GM23248 (cell line): Measurements from ENCODE around the gene SOCS4. TPM values are rescaled to one million over a fixed set of nuclear protein-coding genes. Genes with fewer than 3 reads are reported as not detected.
A peak's percentile ranks its signal among the peaks of the same experiment; 100 is the strongest.

ENCODE experiments used
- DNase-seq: peaks from one replicate; pipeline ENCODE4 v3.0.0-alpha.2; 2015
- H2AFZ ChIP-seq: fragments of 200-600 bp; sonication (generic); 2 replicates; pipeline ENCODE4 v1.6.1; 2016; ENCODE audit warnings: antibody characterized with exemption
- H3F3A ChIP-seq: fragments of 200-600 bp; sonication (generic); 2 replicates; pipeline ENCODE4 v1.6.1; 2016; ENCODE audit warnings: mild to moderate bottlenecking, antibody characterized with exemption, mixed run types; ENCODE audit not compliant: insufficient read depth
- H3K27ac ChIP-seq: fragments of 200-600 bp; sonication (generic); 2 replicates; pipeline ENCODE4 v1.5.1; 2016; ENCODE audit warnings: mild to moderate bottlenecking
- H3K27me3 ChIP-seq: fragments of 200-600 bp; sonication (generic); replicated peaks from 2 replicates; pipeline ENCODE4 v1.6.1; 2016; ENCODE audit warnings: mild to moderate bottlenecking; ENCODE audit not compliant: insufficient read depth
- H3K36me3 ChIP-seq: fragments of 200-600 bp; sonication (generic); 2 replicates; pipeline ENCODE4 v1.6.1; 2016; ENCODE audit warnings: low read depth, mild to moderate bottlenecking
- H3K4me1 ChIP-seq: fragments of 200-600 bp; sonication (generic); 2 replicates; pipeline ENCODE4 v1.6.1; 2016; ENCODE audit warnings: mild to moderate bottlenecking; ENCODE audit not compliant: insufficient read depth
- H3K4me2 ChIP-seq: fragments of 200-600 bp; sonication (generic); one replicate; pipeline ENCODE4 v1.6.1; 2016; ENCODE audit warnings: mild to moderate bottlenecking; ENCODE audit not compliant: unreplicated experiment
- H3K4me3 ChIP-seq: fragments of 200-600 bp; sonication (generic); 2 replicates; pipeline ENCODE4 v1.5.1; 2016; ENCODE audit warnings: mild to moderate bottlenecking
- H3K79me2 ChIP-seq: fragments of 200-600 bp; sonication (generic); 2 replicates; pipeline ENCODE4 v1.6.1; 2016; ENCODE audit warnings: mild to moderate bottlenecking; ENCODE audit not compliant: insufficient read depth
- H3K9ac ChIP-seq: fragments of 200-600 bp; sonication (generic); 2 replicates; pipeline ENCODE4 v1.6.1; 2016; ENCODE audit warnings: mild to moderate bottlenecking
- H3K9me2 ChIP-seq: fragments of 200-600 bp; sonication (generic); 2 replicates; pipeline ENCODE4 v1.6.1; 2016; ENCODE audit warnings: mixed run types, mild to moderate bottlenecking, moderate library complexity; ENCODE audit not compliant: insufficient read depth
- H3K9me3 ChIP-seq: fragments of 200-600 bp; sonication (generic); one replicate; pipeline ENCODE4 v1.6.1; 2017; ENCODE audit warnings: low read depth
- H4K20me1 ChIP-seq: fragments of 200-600 bp; sonication (generic); 2 replicates; pipeline ENCODE4 v1.6.0; 2016; ENCODE audit not compliant: insufficient read depth
- EZH2 ChIP-seq: fragments of 200-600 bp; sonication (generic); IDR thresholded peaks from 2 replicates; pipeline ENCODE4 v1.6.1; 2018; ENCODE audit warnings: antibody characterized with exemption, mild to moderate bottlenecking; ENCODE audit not compliant: insufficient read depth, poor library complexity, severe bottlenecking
- EZH2phosphoT487 ChIP-seq: fragments of 200-600 bp; sonication (generic); IDR thresholded peaks from 2 replicates; pipeline ENCODE4 v1.6.1; 2018; ENCODE audit warnings: antibody characterized with exemption, moderate library complexity, mild to moderate bottlenecking, low read depth; ENCODE audit not compliant: insufficient read depth
- WGBS, 2 experiments: methylation state at CpG; one replicate each; pipeline ENCODE4 v1.1.6; 2015 to 2017; ENCODE audit warnings: low lambda C conversion rate in 2 of 2, low coverage in 1 of 2; ENCODE audit errors: missing lambda C conversion rate in 2 of 2; 5-methylcytosine and 5-hydroxymethylcytosine counted together
- in situ Hi-C: fragments of 300-500 bp; cut with MboI; formaldehyde crosslinking; loops from 2 replicates; pipeline ENCODE4 v1.15.0; 2020
- polyA plus RNA-seq: library from polyadenylated mRNA; unstranded; fragments of >200 nt; fragmentation: Nextera tagmentation; extraction: Ambion mirVana; gene quantifications from 2 replicates; pipeline ENCODE4 v1.2.1, GENCODE V29; 2016
- total RNA-seq: library from RNA; depleted of rRNA; stranded (reverse); fragments of >200 nt; shearing (Covaris generic); gene quantifications from 2 replicates; pipeline ENCODE4 v1.2.3, GENCODE V29; 2014

SOCS4 gene
- total and polyA plus RNA-seq, 2 experiments from 2014 or later: 7.7 to 15.7 TPM

DNA sequence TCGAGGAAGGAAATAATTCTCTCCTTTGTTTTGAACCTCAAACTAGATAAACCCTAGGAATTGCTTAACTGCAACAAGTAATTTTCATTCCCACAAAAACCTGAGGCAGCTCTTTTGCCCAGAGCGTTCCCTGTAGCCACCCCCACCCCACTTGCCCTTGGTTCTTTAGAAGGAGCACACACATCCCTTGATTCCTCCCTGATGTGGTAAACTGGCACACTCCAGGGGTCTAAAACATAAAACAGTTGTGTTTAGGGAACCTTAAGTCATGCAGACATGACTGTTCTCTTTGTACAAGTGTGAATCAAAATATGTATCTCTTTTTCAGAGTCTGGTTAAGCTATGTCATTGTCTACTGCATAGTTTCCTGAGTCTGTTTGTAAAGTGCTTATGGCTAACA, 38.4 kb downstream of the SOCS4 start:
- DNase-seq: no peak
- H4K20me1 ChIP-seq: peaks cover 10% of the 10 kb centered on the region; the same call in 1 of the 2 replicates
- WGBS, 2 experiments: 63 to 79% methylated on average over 2 of the region's 2 CpGs

GRCh38 chr14:55066223-55066622, 39.2 kb downstream of the SOCS4 start:
- in situ Hi-C loops: no loop called here
- Histone ChIP-seq H2AFZ (no peak overlapping the region), H3K4me2 (no peak overlapping the region), H3K79me2 (peaks cover 64% of the 10 kb centered on the region), H3K27me3 (no peaks in the 10 kb centered on the region), H3K9me3 (no peaks in the 10 kb centered on the region), H3K27ac (no peak overlapping the region), H3K4me3 (no peak overlapping the region), H3K9ac (no peak overlapping the region), H4K20me1 (peaks cover 10% of the 10 kb centered on the region; the same call in 1 of the 2 replicates), H3F3A (peaks cover 72% of the 10 kb centered on the region), H3K9me2 (no peaks in the 10 kb centered on the region), H3K36me3 (peaks cover 52% of the 10 kb centered on the region), H3K4me1 (peaks cover under 1% of the 10 kb centered on the region)
- 100% methylated on average over 1 of the region's 1 CpG for WGBS, 2 experiments
- no peak for TF ChIP-seq EZH2
- TF ChIP-seq EZH2phosphoT487: no peak
- DNase-seq: no peak

More for the DNA sequence above, 38.4 kb downstream of the SOCS4 start:
- peaks cover 56% of the 10 kb centered on the region for H3K36me3 ChIP-seq
- no peak overlapping the region for H3K27ac ChIP-seq
- H3K9ac ChIP-seq: no peak overlapping the region
- no peak overlapping the region for H2AFZ ChIP-seq
- H3K9me3 ChIP-seq: no peaks in the 10 kb centered on the region
- H3K4me1 ChIP-seq: no peaks in the 10 kb centered on the region
- H3K27me3 ChIP-seq: no peaks in the 10 kb centered on the region
- no peak overlapping the region for H3K4me2 ChIP-seq
- in situ Hi-C loops: no loop called here
- no peaks in the 10 kb centered on the region for H3K9me2 ChIP-seq
- H3K4me3 ChIP-seq: no peak overlapping the region
- peaks cover 72% of the 10 kb centered on the region for H3K79me2 ChIP-seq
- H3F3A ChIP-seq: peaks cover 64% of the 10 kb centered on the region
- TF ChIP-seq EZH2 (no peak), EZH2phosphoT487 (no peak)

DNA sequence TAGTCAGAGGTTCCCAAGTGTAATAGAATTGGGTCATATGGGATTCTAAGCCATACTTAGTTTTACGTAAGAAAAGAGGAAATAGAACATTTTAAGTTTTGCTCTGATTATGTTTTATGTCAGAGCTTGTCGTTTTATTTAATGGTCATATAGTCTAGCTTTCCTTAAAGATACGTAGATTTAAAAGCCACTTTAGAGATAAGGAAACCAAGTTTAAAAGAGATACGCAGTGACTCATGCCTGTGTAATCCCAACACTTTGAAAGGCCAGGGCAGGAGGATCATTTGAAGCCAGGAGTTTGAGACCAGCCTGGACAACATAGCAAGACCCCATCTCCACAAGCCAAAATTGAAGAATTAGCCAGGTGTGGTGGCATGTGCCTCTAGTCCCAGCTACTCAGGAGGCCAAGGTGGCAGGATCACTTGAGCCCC, 44.0 kb downstream of the SOCS4 start:
- 73 to 87% methylated on average over 4 of the region's 4 CpGs for WGBS, 2 experiments
- Histone ChIP-seq H3K36me3 (peaks cover 14% of the 10 kb centered on the region), H3K9ac (peak overlapping the region; percentile 83), H3K79me2 (peaks cover 17% of the 10 kb centered on the region), H2AFZ (no peak overlapping the region), H3K27me3 (no peaks in the 10 kb centered on the region), H3K27ac (peak overlapping the region; percentile 97), H3K4me2 (no peak overlapping the region), H4K20me1 (no peaks in the 10 kb centered on the region), H3K4me3 (no peak overlapping the region), H3K9me2 (no peaks in the 10 kb centered on the region), H3K9me3 (no peaks in the 10 kb centered on the region), H3K4me1 (peaks cover 38% of the 10 kb centered on the region), H3F3A (peaks cover 67% of the 10 kb centered on the region)
- in situ Hi-C loops: no loop called here
- TF ChIP-seq EZH2: no peak
- TF ChIP-seq EZH2phosphoT487: no peak
- DNase-seq: no peak

DNA sequence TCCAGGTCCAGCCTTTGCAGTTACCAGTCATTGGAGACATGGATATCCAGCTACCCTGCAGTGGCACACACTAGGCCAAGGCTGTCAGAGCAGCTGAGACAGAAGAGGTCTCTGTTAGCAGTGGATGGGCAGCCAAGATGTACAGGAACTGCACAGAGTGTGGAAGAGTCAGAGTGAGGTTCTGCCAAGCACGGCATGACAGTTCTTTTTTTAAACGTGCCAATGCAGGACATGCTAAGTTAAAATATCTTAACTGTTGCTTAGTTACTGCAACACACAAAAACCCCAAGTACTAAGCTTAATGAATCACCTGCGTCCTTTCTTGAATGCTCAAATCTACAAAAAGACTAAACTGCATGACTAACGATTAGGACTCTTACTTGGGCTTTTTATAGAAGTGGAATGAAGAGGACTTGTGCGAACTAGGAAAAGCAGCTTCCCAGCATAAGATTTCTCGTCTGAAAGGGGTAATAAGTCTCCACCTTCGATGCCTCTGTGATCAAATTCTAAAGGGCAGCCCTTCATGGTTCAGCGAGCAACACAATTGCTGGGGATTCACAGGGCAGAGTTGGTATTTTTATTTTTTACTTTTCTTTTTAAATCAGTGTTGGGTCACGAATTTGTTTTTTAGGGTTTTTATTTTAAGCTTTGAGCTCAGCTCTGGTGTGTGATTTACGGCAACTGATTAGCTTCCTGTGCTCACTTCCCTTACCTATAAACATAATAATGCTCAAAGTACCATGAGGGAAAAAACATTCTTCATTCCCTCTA, 45.0 kb downstream of the SOCS4 start:
- TF ChIP-seq EZH2phosphoT487 (no peak), EZH2 (no peak)
- Histone ChIP-seq H4K20me1 (no peaks in the 10 kb centered on the region), H3K4me2 (peak overlapping the region; percentile 74), H3K36me3 (0 out of 2 replicates have a peak, but pooled peaks cover 9% of the 10 kb centered on the region), H3K27ac (peak overlapping the region; percentile 97), H3K4me3 (peak overlapping the region; percentile 44), H3F3A (peaks cover 61% of the 10 kb centered on the region), H3K27me3 (no peaks in the 10 kb centered on the region), H3K9me2 (no peaks in the 10 kb centered on the region), H3K9me3 (no peaks in the 10 kb centered on the region), H3K9ac (peak overlapping the region; percentile 83), H2AFZ (no peak overlapping the region), H3K79me2 (peaks cover 10% of the 10 kb centered on the region; the same call in 1 of the 2 replicates), H3K4me1 (peaks cover 38% of the 10 kb centered on the region)
- WGBS, 2 experiments: 27 to 30% methylated on average over 10 of the region's 10 CpGs
- in situ Hi-C loops: no loop called here
- peak; percentile 98 for DNase-seq
